OCI-LY7 (cell line): Measurements from ENCODE around the gene STAT5B. TPM values are rescaled to one million over a fixed set of nuclear protein-coding genes. Genes with fewer than 3 reads are reported as not detected.

ENCODE experiments used
- BruUV-seq: library from RNA; stranded (reverse); fragments of 400-500 nt; replicated peaks from 2 replicates; lab custom pipeline; 2021; lab: Mats Ljungman, UMichigan
- CTCF ChIA-PET: fragments of 300-600 bp; sonication (Branson Sonifier 250); formaldehyde crosslinking; loops from one replicate; lab custom pipeline; 2022; ENCODE audit warnings: antibody characterized with exemption; ENCODE audit not compliant: unreplicated experiment; lab: Charles Lee
- POLR2A ChIA-PET: fragments of 300-600 bp; sonication (Branson Sonifier 250); formaldehyde crosslinking; loops from one replicate; lab custom pipeline; 2022; ENCODE audit warnings: antibody characterized with exemption; lab: Charles Lee
- DNase-seq: peaks from one replicate; pipeline ENCODE4 v3.0.0-alpha.2; 2015; ENCODE audit warnings: low spot score
- H2AFZ ChIP-seq: fragments of 200-600 bp; sonication (generic), shearing (Covaris generic); 2 replicates; pipeline ENCODE4 v1.6.1; 2014; ENCODE audit warnings: mild to moderate bottlenecking, antibody characterized with exemption, low read length, moderate library complexity
- H3K27ac ChIP-seq: fragments of 200-600 bp; sonication (generic); 2 replicates; pipeline ENCODE4 v1.5.1; 2014; ENCODE audit warnings: mixed run types, low read depth, mild to moderate bottlenecking, moderate library complexity, low read length, inconsistent platforms; ENCODE audit not compliant: poor library complexity, severe bottlenecking
- H3K36me3 ChIP-seq: fragments of 200-600 bp; sonication (generic); 2 replicates; pipeline ENCODE4 v1.6.1; 2014; ENCODE audit warnings: mild to moderate bottlenecking, antibody characterized with exemption, low read length, moderate library complexity, mixed read lengths; ENCODE audit not compliant: insufficient read depth
- H3K4me1 ChIP-seq: fragments of 200-600 bp; sonication (generic); 2 replicates; pipeline ENCODE4 v1.5.1; 2014; ENCODE audit warnings: mild to moderate bottlenecking, low read length; ENCODE audit not compliant: insufficient read depth, poor library complexity, severe bottlenecking
- H3K4me2 ChIP-seq: fragments of 200-600 bp; sonication (generic); 2 replicates; pipeline ENCODE4 v1.6.1; 2014; ENCODE audit warnings: mild to moderate bottlenecking, low read length
- H3K4me3 ChIP-seq: fragments of 200-600 bp; sonication (generic); 2 replicates; pipeline ENCODE4 v1.5.1; 2014; ENCODE audit warnings: mild to moderate bottlenecking, low read depth, low read length; ENCODE audit not compliant: poor library complexity, severe bottlenecking
- H3K79me2 ChIP-seq: fragments of 200-600 bp; sonication (generic); 2 replicates; pipeline ENCODE4 v1.6.1; 2016; ENCODE audit warnings: low read depth, mild to moderate bottlenecking, low read length, moderate library complexity, mixed read lengths; ENCODE audit not compliant: insufficient read depth
- H3K9me2 ChIP-seq: fragments of 200-600 bp; sonication (generic); 2 replicates; pipeline ENCODE4 v1.6.1; 2016; ENCODE audit warnings: mild to moderate bottlenecking, low read length, mixed read lengths; ENCODE audit not compliant: insufficient read depth
- H3K9me3 ChIP-seq: fragments of 200-600 bp; sonication (generic); 2 replicates; pipeline ENCODE4 v1.6.1; 2014; ENCODE audit warnings: mild to moderate bottlenecking, mixed run types, low read length, mixed read lengths
- H4K20me1 ChIP-seq: fragments of 200-600 bp; sonication (generic); 2 replicates; pipeline ENCODE4 v1.6.1; 2014; ENCODE audit warnings: mild to moderate bottlenecking, antibody characterized with exemption, low read length, moderate library complexity, mixed read lengths; ENCODE audit not compliant: insufficient read depth
- CTCF ChIP-seq: fragments of 200-600 bp; sonication (generic); conservative IDR thresholded peaks from 2 replicates; pipeline ENCODE4 v1.5.1; 2014; ENCODE audit warnings: mild to moderate bottlenecking, antibody characterized with exemption, low read length, moderate library complexity, mixed read lengths
- EZH2phosphoT487 ChIP-seq: fragments of 200-600 bp; sonication (generic); IDR thresholded peaks from 2 replicates; pipeline ENCODE4 v1.6.1; 2018; ENCODE audit warnings: low read depth, borderline replicate concordance, mild to moderate bottlenecking, mixed run types, antibody characterized with exemption, low read length, moderate library complexity, mixed read lengths
- intact Hi-C: fragments of 100-400 bp; cut with micrococcal nuclease; formaldehyde crosslinking; loops from one replicate; pipeline ENCODE4 v1.10.0; 2022; ENCODE audit not compliant: unreplicated experiment
- total RNA-seq, 2 experiments: library from RNA; depleted of rRNA in 1 of 2; stranded (reverse); fragments of >200 nt in 1 of 2; shearing (Covaris generic) in 1 of 2; gene quantifications; 2 replicates each; pipeline ENCODE4 v1.2.3, GENCODE V29; 2014 to 2022

Gene STAT5B
- total RNA-seq, 2 experiments from 2014 or later, result 33.3 to 46.7 TPM

GRCh38 chr17:42181851-42182207 is 94.4 kb downstream of the STAT5B start:
- H3K4me2 ChIP-seq, result peak overlapping the region; percentile 63; the same call in 1 of the 2 replicates
- H3K27ac ChIP-seq, result no peak overlapping the region
- POLR2A ChIA-PET, result interaction anchor here (0.5 to 0.7 kb wide), 2 partner anchors 28 to 265 kb away, joined by 3 to 5 read pairs; no protein-coding TSS in a partner anchor
- no peaks in the 10 kb centered on the region for H3K9me2 ChIP-seq
- H4K20me1 ChIP-seq, result no peaks in the 10 kb centered on the region
- CTCF ChIA-PET, result interaction anchor here (1.1 kb wide), 1 partner anchor 70 kb away, joined by 3 read pairs; the partner anchor contains the start of gene DHX58
- TF ChIP-seq EZH2phosphoT487 (no peak), CTCF (no peak)
- BruUV-seq, result no TSS peak
- intact Hi-C loops, result loop anchor here (1.0 to 10.0 kb wide), 4 partner anchors 50 to 223 kb away; no protein-coding TSS in a partner anchor
- H3K4me1 ChIP-seq, result peaks cover 27% of the 10 kb centered on the region
- no peak for DNase-seq
- H2AFZ ChIP-seq, result 0 out of 2 replicates have a peak overlapping the region, but pooled peaks have one; percentile 2
- no peaks in the 10 kb centered on the region for H3K36me3 ChIP-seq
- no peaks in the 10 kb centered on the region for H3K79me2 ChIP-seq
- H3K4me3 ChIP-seq, result no peak overlapping the region
- H3K9me3 ChIP-seq, result no peaks in the 10 kb centered on the region

GRCh38 chr17:42180922-42181850 is 95.0 kb downstream of the STAT5B start, which contains the start of gene KCNH4:
Gene KCNH4, minus strand, starts transcription at chr17:42181142. Its CDS starts 197 bp downstream, at chr17:42180945.
- intact Hi-C loops, result loop anchor here (1.0 to 10.0 kb wide), 4 partner anchors 49 to 224 kb away; no protein-coding TSS in a partner anchor
- Histone ChIP-seq H3K9me3 (no peaks in the 10 kb centered on the region), H2AFZ (0 out of 2 replicates have a peak within 1 kb of the TSS, but pooled peaks have one; percentile 2), H4K20me1 (no peaks in the 10 kb centered on the region), H3K36me3 (no peaks in the 10 kb centered on the region), H3K27ac (no peak within 1 kb of the TSS), H3K4me3 (peak within 1 kb of the TSS; percentile 53), H3K4me1 (peaks cover 27% of the 10 kb centered on the region), H3K9me2 (no peaks in the 10 kb centered on the region), H3K79me2 (no peaks in the 10 kb centered on the region), H3K4me2 (peak within 1 kb of the TSS; percentile 63)
- peak; percentile 82 for TF ChIP-seq CTCF
- TF ChIP-seq EZH2phosphoT487, result no peak
- peak; percentile 83 for DNase-seq
- CTCF ChIA-PET, result interaction anchor here (1.1 kb wide), 1 partner anchor 69 kb away, joined by 3 read pairs; the partner anchor contains the start of gene DHX58
- no TSS peak for BruUV-seq
- POLR2A ChIA-PET, result interaction anchor here (0.5 to 0.7 kb wide), 2 partner anchors 27 to 264 kb away, joined by 3 to 5 read pairs; no protein-coding TSS in a partner anchor
